Ishikawa (cell line): ENCODE results near the gene WDR5B.

Experiments used
- CEBPB ChIP-seq: IDR thresholded peaks from 2 replicates; pipeline ENCODE4 v1.6.1; 2012
- CREB1 ChIP-seq: IDR thresholded peaks from 2 replicates; pipeline ENCODE4 v1.6.1; 2012; ENCODE audit warnings: low read depth
- EGR1 ChIP-seq: IDR thresholded peaks from 2 replicates; pipeline ENCODE4 v1.6.1; 2012
- EP300 ChIP-seq: IDR thresholded peaks from 2 replicates; pipeline ENCODE4 v1.6.1; 2012; ENCODE audit warnings: borderline replicate concordance
- FOXM1 ChIP-seq: IDR thresholded peaks from 2 replicates; pipeline ENCODE4 v1.6.1; 2012; ENCODE audit warnings: low read depth, borderline replicate concordance
- NFIC ChIP-seq: IDR thresholded peaks from 2 replicates; pipeline ENCODE4 v1.6.1; 2012
- RAD21 ChIP-seq: IDR thresholded peaks from 2 replicates; pipeline ENCODE4 v1.6.1; 2012; ENCODE audit warnings: low read depth
- TAF1 ChIP-seq: IDR thresholded peaks from 2 replicates; pipeline ENCODE4 v1.6.1; 2012; ENCODE audit warnings: low read depth, mild to moderate bottlenecking
- TCF12 ChIP-seq: IDR thresholded peaks from 2 replicates; pipeline ENCODE4 v1.6.1; 2012; ENCODE audit warnings: low read depth
- TEAD4 ChIP-seq: IDR thresholded peaks from 2 replicates; pipeline ENCODE4 v1.6.1; 2012
- YY1 ChIP-seq: IDR thresholded peaks from 2 replicates; pipeline ENCODE4 v1.6.1; 2012; ENCODE audit warnings: low read depth
- ZBTB7A ChIP-seq: IDR thresholded peaks from 2 replicates; pipeline ENCODE4 v1.6.1; 2012; ENCODE audit warnings: low read depth
- TF ChIP-seq, protein P1 (sequence below): IDR thresholded peaks from 2 replicates; pipeline ENCODE4 v1.6.1; 2012
- TF ChIP-seq, protein P2 (sequence below): IDR thresholded peaks from 2 replicates; pipeline ENCODE4 v1.6.1; 2012
- TF ChIP-seq, protein P3 (sequence below): IDR thresholded peaks from 2 replicates; pipeline ENCODE4 v1.6.1; 2012; ENCODE audit warnings: low read depth, mild to moderate bottlenecking

Gene WDR5B

DNA sequence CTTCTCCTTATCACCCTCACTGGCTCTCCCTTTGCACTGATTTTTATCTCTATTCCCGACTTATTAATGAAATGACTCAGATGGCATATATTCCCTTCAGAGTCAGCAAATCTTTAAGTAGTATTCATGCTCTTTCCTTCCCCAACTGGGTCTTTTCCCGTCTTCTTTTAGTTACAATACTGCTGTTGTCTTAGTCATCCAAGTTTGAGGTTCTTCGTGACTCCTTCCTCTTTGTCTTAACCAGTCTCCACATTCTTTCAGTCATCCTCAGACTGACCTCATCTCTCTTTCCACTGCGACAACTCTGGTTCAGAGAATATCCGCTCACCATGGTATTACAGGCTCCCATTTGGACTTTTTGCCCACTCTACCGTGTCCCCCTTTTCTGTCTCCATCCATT is 12.4 kb downstream of the WDR5B start:
- TF ChIP-seq, protein P1, sequence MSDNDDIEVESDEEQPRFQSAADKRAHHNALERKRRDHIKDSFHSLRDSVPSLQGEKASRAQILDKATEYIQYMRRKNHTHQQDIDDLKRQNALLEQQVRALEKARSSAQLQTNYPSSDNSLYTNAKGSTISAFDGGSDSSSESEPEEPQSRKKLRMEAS, result no peak
- TF ChIP-seq EP300, result no peak
- no peak for TF ChIP-seq CEBPB
- no peak for TF ChIP-seq RAD21
- TF ChIP-seq, protein P2, sequence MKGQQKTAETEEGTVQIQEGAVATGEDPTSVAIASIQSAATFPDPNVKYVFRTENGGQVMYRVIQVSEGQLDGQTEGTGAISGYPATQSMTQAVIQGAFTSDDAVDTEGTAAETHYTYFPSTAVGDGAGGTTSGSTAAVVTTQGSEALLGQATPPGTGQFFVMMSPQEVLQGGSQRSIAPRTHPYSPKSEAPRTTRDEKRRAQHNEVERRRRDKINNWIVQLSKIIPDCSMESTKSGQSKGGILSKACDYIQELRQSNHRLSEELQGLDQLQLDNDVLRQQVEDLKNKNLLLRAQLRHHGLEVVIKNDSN, result no peak
- TF ChIP-seq YY1, result no peak
- no peak for TF ChIP-seq CREB1
- no peak for TF ChIP-seq ZBTB7A
- TF ChIP-seq EGR1, result no peak
- no peak for TF ChIP-seq FOXM1
- no peak for TF ChIP-seq NFIC
- TF ChIP-seq TCF12, result no peak
- TF ChIP-seq TAF1, result no peak

DNA sequence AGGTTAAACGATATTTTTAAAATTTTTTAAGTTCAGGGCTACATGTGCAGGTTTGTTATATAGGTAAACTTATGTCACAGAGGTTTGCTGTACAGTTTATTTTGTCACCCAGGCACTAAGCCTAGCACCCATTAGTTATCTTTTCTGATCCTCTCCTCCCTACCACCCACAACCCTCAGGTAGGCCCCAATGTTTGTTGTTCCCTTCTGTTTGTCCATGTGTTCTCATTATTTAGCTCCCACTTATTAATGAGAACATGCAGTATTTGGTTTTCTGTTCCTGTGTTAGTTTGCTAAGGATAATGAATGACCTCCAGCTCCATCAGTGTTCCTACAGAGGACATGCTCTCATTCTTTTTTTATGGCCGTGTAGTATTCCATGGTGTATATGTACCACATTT is 16.9 kb downstream of the WDR5B start:
- TF ChIP-seq NFIC (no peak), ZBTB7A (no peak), EP300 (no peak), CEBPB (no peak), TCF12 (no peak), YY1 (no peak), EGR1 (no peak)
- TF ChIP-seq, protein P3, sequence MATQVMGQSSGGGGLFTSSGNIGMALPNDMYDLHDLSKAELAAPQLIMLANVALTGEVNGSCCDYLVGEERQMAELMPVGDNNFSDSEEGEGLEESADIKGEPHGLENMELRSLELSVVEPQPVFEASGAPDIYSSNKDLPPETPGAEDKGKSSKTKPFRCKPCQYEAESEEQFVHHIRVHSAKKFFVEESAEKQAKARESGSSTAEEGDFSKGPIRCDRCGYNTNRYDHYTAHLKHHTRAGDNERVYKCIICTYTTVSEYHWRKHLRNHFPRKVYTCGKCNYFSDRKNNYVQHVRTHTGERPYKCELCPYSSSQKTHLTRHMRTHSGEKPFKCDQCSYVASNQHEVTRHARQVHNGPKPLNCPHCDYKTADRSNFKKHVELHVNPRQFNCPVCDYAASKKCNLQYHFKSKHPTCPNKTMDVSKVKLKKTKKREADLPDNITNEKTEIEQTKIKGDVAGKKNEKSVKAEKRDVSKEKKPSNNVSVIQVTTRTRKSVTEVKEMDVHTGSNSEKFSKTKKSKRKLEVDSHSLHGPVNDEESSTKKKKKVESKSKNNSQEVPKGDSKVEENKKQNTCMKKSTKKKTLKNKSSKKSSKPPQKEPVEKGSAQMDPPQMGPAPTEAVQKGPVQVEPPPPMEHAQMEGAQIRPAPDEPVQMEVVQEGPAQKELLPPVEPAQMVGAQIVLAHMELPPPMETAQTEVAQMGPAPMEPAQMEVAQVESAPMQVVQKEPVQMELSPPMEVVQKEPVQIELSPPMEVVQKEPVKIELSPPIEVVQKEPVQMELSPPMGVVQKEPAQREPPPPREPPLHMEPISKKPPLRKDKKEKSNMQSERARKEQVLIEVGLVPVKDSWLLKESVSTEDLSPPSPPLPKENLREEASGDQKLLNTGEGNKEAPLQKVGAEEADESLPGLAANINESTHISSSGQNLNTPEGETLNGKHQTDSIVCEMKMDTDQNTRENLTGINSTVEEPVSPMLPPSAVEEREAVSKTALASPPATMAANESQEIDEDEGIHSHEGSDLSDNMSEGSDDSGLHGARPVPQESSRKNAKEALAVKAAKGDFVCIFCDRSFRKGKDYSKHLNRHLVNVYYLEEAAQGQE, result no peak
- TF ChIP-seq, protein P2, result no peak

DNA sequence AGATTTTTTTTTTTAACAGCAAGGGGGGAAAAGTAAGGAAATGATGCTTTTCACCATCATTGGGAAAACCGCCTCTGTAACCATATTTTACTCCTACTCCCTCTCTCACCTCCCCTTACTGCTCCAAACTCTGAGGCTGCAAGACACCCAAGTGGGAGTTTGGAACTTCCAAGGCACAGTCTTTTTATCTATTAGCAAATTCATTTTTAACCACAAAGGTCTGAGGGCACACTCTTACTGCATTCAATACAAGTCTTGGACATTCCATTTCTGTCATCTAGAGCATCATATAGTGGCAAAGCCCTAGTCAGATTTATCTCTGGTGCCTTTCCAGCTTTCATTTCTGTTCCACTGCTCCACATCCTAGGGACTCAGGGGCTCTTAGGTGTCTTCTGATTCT is 18.7 kb downstream of the WDR5B start:
- TF ChIP-seq FOXM1 (no peak), EGR1 (no peak), TAF1 (no peak), NFIC (no peak), YY1 (no peak), CEBPB (no peak), TCF12 (no peak), CREB1 (no peak), TEAD4 (no peak), EP300 (no peak), ZBTB7A (no peak), RAD21 (no peak)
- TF ChIP-seq, protein P2, result no peak
- TF ChIP-seq, protein P1, result no peak
- TF ChIP-seq, protein P3, result no peak

DNA sequence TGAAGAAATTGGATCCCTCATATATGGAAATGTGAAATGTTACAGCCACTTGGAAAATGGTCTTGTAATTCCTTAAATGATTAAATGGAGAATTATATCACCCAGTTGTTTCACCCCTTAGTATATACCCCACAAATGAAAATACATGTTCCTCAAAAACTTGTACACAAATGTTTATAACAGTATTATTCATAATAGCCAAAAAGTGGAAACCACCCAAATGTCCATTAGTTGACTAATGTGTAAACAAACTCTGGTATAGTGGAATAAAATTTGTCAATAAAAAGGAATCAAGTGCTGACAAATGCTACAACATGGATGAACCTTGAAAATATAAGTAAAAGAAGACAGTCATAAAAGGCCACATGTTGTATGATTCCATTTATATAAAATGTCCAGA is 19.4 kb downstream of the WDR5B start:
- TF ChIP-seq CEBPB (no peak), CREB1 (no peak), TCF12 (no peak), ZBTB7A (no peak), FOXM1 (no peak), RAD21 (no peak), YY1 (no peak), NFIC (no peak), EGR1 (no peak), TEAD4 (no peak), TAF1 (no peak), EP300 (no peak)
- TF ChIP-seq, protein P3, result no peak
- TF ChIP-seq, protein P1, result no peak
- TF ChIP-seq, protein P2, result no peak
